Panc1 (cell line): ENCODE results near the gene NT5DC1.

Experiments
- CTCF ChIP-seq: fragments of 450-650 bp; IDR thresholded peaks from 2 replicates; pipeline ENCODE4 v1.5.1; 2017; ENCODE audit warnings: mild to moderate bottlenecking
- POLR2AphosphoS5 ChIP-seq: IDR thresholded peaks from 2 replicates; pipeline ENCODE4 v1.6.1; 2012; ENCODE audit warnings: mild to moderate bottlenecking, low read depth, low read length, moderate library complexity
- REST ChIP-seq, 2 experiments: IDR thresholded peaks; 2 replicates each; pipeline ENCODE4 v1.6.1; 2011 to 2012; ENCODE audit warnings: low read depth in 2 of 2, control low read depth in 1 of 2, low read length in 1 of 2, mild to moderate bottlenecking in 1 of 2, moderate library complexity in 1 of 2; ENCODE audit not compliant: insufficient read depth in 1 of 2
- SIN3A ChIP-seq: IDR thresholded peaks from 2 replicates; pipeline ENCODE4 v1.6.1; 2012; ENCODE audit warnings: low read depth, mild to moderate bottlenecking, low read length, moderate library complexity, borderline replicate concordance; ENCODE audit not compliant: insufficient read depth

- no peak for TF ChIP-seq CTCF
- no peak for TF ChIP-seq POLR2AphosphoS5
- TF ChIP-seq REST (IDR thresholded peaks at IDR 0.05; ENCODE audit: insufficient read depth in 1 of 2, low read depth in 2 of 2, low read length in 1 of 2): no peak
- no peak for TF ChIP-seq SIN3A
Measured at GRCh38 chr6:116267836-116268588, 167.4 kb downstream of the NT5DC1 start.
